Type B pancreatic cell (in vitro differentiated cells): ENCODE data around the gene SAE1. TPM values are rescaled to one million over a fixed set of nuclear protein-coding genes. Genes with fewer than 3 reads are reported as not detected.

Experiments
- DNase-seq: peaks from one replicate; pipeline ENCODE4 v3.0.0; 2021; ENCODE audit warnings: mixed read lengths; ENCODE audit not compliant: unreplicated experiment; ENCODE audit errors: extremely low spot score
- H3K27ac Mint-ChIP-seq: 2 replicates; pipeline ENCODE4 v1.8.0; 2021; ENCODE audit warnings: mild to moderate bottlenecking, mixed read lengths
- H3K27me3 Mint-ChIP-seq: 2 replicates; pipeline ENCODE4 v1.8.0; 2021; ENCODE audit warnings: mixed read lengths
- H3K36me3 Mint-ChIP-seq: 2 replicates; pipeline ENCODE4 v1.8.0; 2021; ENCODE audit warnings: mixed read lengths
- H3K4me1 Mint-ChIP-seq: one replicate; pipeline ENCODE4 v1.8.0; 2021; ENCODE audit warnings: mixed read lengths; ENCODE audit not compliant: unreplicated experiment
- H3K4me3 Mint-ChIP-seq: 2 replicates; pipeline ENCODE4 v1.8.0; 2021; ENCODE audit warnings: mild to moderate bottlenecking, mixed read lengths
- H3K9me3 Mint-ChIP-seq: 2 replicates; pipeline ENCODE4 v1.8.0; 2021; ENCODE audit warnings: mixed read lengths
- CTCF ChIP-seq: fragments of 200-600 bp; sonication (generic); conservative IDR thresholded peaks from 2 replicates; pipeline ENCODE4 v1.5.0; 2021; ENCODE audit warnings: antibody characterized with exemption, mild to moderate bottlenecking
- total RNA-seq: library from RNA; stranded (reverse); gene quantifications from 2 replicates; pipeline ENCODE4 v1.2.1, GENCODE V29; 2021; ENCODE audit warnings: low replicate concordance

The SAE1 gene
- total RNA-seq, 1 donor from 2014 or later: 155 TPM

GRCh38 chr19:47152632-47153031, 22.0 kb downstream of the SAE1 start:
- H3K27ac Mint-ChIP-seq: peak overlapping the region; percentile 93
- no peak for DNase-seq
- peak overlapping the region; percentile 79 for H3K4me3 Mint-ChIP-seq
- peaks cover 47% of the 10 kb centered on the region for H3K36me3 Mint-ChIP-seq
- no peaks in the 10 kb centered on the region for H3K27me3 Mint-ChIP-seq
- H3K4me1 Mint-ChIP-seq: peaks cover 44% of the 10 kb centered on the region
- H3K9me3 Mint-ChIP-seq: no peaks in the 10 kb centered on the region
- no peak for TF ChIP-seq CTCF

- no peaks in the 10 kb centered on the region for H3K27me3 Mint-ChIP-seq
- peaks cover 49% of the 10 kb centered on the region for H3K4me1 Mint-ChIP-seq
- peak overlapping the region; percentile 93 for H3K27ac Mint-ChIP-seq
- no peaks in the 10 kb centered on the region for H3K9me3 Mint-ChIP-seq
- peaks cover 46% of the 10 kb centered on the region for H3K36me3 Mint-ChIP-seq
- no peak for DNase-seq
- H3K4me3 Mint-ChIP-seq: peak overlapping the region; percentile 79
- no peak for TF ChIP-seq CTCF
Observed at GRCh38 chr19:47153266-47153665, 22.6 kb downstream of the SAE1 start.

- Mint-ChIP-seq H3K27me3 (no peaks in the 10 kb centered on the region), H3K36me3 (peaks cover 42% of the 10 kb centered on the region), H3K4me1 (peaks cover 55% of the 10 kb centered on the region), H3K27ac (peak overlapping the region; percentile 28), H3K9me3 (no peaks in the 10 kb centered on the region), H3K4me3 (peak overlapping the region; percentile 38)
- TF ChIP-seq CTCF: no peak
- no peak for DNase-seq
Observed at GRCh38 chr19:47155148-47155547, 24.5 kb downstream of the SAE1 start.

DNA sequence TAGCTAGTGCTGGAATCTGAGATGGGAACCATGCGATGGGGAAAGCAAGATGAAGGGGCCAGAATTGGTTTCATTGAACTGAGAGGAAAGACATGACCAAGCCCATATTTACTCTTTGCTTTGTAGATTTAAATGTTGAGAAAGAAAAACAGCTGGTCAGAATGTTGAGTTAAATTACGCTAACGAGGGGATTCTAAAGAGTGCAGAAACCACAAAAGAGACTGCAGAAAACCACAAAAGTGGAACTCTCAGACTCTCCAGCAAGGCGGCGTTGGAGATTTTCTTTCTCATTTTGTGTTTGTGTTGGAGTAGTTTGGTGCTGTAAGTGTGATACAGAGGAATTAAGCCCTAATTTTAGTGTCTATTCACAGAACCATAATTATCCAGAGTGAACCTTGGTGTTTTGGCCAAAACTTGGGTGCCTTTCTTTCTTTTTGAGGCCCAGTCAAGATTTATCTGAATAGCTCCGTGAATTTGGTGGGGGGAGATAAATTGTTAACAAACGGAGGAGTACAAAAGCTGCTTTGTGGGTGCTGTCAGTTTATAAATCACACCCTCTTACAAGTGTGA, 26.3 kb downstream of the SAE1 start:
- TF ChIP-seq CTCF: no peak
- Mint-ChIP-seq H3K27ac (peak overlapping the region; percentile 79), H3K36me3 (peaks cover 28% of the 10 kb centered on the region), H3K4me1 (peaks cover 40% of the 10 kb centered on the region), H3K4me3 (peak overlapping the region; percentile 29), H3K27me3 (no peaks in the 10 kb centered on the region), H3K9me3 (no peaks in the 10 kb centered on the region)
- no peak for DNase-seq

GRCh38 chr19:47157431-47158321, 27.0 kb downstream of the SAE1 start:
- Mint-ChIP-seq H3K4me3 (peak overlapping the region; percentile 29), H3K27me3 (no peaks in the 10 kb centered on the region), H3K4me1 (peaks cover 36% of the 10 kb centered on the region)

More at GRCh38 chr19:47157431-47158321, 27.0 kb downstream of the SAE1 start:
- no peak for DNase-seq
- Mint-ChIP-seq H3K36me3 (peaks cover 25% of the 10 kb centered on the region), H3K27ac (peak overlapping the region; percentile 79), H3K9me3 (no peaks in the 10 kb centered on the region)
- TF ChIP-seq CTCF: peak; percentile 70
